Activated CD4-positive, alpha-beta T cell treated with anti-CD3 and anti-CD28 coated beads for 4 hours (primary cell): Measurements from ENCODE around the gene CCND3.

ENCODE experiments used
- DNase-seq, 2 donors: peaks; one replicate each; pipeline ENCODE4 v3.0.0-alpha.2; 2020

Gene CCND3

GRCh38 chr6:41941280-41942066 lies at the start of gene CCND3:
CCND3 (minus strand) TSS chr6:41941808; CDS start chr6:41941649, 159 bp downstream.
- peak; percentile 80 to 82 for DNase-seq

DNA sequence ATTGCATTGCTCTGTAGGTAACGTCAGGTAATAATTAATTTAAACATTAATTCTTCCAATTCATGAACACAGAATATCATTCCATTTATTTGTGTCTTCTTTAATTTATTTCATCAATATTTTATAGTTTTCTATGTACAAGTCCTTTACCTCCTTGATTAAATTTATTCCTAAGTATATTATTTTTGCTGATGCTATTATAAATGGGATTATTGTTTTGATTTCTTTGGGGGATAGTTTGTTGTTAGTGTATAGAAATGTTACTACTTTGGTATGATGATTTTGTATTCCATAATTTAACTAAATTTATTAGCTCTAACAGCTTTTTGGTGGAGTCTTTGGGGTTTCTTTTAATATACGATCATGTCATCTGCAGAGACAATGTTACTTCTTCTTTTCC lies 44.7 kb upstream of the CCND3 start:
- DNase-seq = no peak

- DNase-seq = no peak
These were observed 43.0 kb upstream of the CCND3 start for GRCh38 chr6:41984623-41985022.

DNA sequence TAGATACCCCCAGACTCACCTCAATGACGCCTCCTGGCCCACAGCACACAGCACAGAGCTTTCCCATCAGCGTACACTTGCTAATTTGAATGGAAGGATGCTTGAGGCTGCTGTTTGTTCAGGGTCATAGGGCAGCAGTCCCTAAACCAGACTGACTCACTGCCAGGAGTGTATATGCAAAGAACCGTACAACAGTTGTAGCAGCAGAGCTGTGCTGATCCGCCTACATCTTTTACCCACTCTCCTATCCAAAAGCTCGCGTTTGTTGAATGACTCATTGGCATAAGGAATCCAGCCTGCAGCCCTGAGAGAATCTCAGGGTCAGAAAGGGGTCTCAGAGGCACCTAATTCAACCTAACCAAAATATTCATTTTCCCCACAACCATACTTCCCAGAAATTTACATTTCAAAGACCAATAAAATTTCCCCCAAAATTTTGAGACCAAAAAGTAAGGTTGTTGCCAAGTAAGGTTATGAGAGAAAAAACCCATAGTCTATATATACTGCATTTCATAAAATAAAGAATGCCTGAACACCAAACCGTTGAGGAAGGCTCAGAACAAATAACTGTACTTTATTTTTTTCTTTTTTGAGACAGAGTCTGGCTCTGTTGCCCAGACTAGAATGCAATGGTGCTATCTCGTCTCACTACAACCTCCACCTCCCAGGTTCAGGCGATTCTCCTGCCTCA lies 35.3 kb upstream of the CCND3 start:
- peak; percentile 31 to 33 for DNase-seq

DNA sequence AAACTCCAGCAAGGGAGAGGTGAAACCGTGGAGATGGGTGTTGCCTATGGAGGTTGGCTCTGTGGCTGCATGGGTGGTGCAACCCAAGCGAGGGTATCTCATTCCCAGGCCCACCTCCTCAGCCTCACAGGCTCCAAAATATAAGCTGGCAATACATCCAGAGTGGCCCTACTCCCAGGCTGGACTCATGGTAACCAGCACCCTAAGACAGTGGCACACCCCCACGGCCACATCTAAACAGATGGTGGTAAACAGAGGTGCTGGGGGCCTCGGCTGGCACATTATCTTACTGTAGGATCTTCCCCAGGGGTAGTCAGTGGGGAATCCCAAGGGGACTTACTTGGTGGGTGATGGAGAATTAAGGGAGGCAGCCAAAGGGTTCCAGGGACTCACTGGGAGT lies 33.7 kb upstream of the CCND3 start:
- no peak for DNase-seq

- DNase-seq = no peak
These were observed 32.7 kb upstream of the CCND3 start for GRCh38 chr6:41974281-41974825.

- DNase-seq = no peak
These were observed 31.2 kb upstream of the CCND3 start for GRCh38 chr6:41972826-41973225.

DNA sequence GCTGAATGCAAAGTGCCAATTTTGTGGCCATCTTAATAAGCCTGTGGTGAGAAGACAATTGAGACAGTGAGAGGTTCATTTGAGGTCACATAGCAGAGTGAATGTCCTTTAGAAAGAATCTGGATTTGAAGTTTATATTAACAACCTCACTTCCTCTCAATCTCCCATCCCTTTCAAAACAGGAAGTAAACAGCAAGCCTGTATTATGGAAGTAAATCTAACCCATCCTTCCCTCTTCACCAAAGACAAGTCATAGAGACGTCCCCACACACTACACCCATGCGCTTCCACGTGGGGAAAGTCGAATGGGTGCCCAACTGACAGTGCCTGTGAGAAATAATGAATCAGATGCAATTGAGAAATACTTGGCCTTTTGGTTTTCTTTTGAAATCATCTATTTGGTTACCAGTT lies 28.8 kb upstream of the CCND3 start:
- DNase-seq = peak; percentile 52 to 57

- no peak for DNase-seq
These were observed 26.0 kb upstream of the CCND3 start for GRCh38 chr6:41967312-41968287.

DNA sequence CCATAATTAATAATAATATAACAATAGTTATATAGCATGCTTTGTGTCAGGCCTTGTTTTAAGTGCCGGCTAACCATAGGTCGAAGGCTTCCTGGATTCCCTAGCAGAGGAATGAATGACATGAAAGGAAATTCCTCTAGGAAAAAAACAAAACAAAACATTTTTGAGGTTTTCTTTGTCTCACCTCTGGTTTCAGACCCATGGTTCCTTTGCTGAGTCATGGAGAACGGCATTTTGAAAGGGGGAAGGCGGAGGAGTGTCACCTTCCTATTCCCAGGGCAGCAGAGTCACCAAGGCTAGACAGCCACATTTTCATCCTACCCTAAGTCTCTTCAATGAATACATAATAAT lies 25.3 kb upstream of the CCND3 start:
- no peak for DNase-seq

- DNase-seq = no peak
These were observed 24.8 kb upstream of the CCND3 start for GRCh38 chr6:41966214-41966920.

- no peak for DNase-seq
These were observed 24.0 kb upstream of the CCND3 start for GRCh38 chr6:41965429-41966213.

- DNase-seq = no peak
These were observed 22.7 kb upstream of the CCND3 start for GRCh38 chr6:41964201-41964887.

GRCh38 chr6:41963371-41963770 lies 21.8 kb upstream of the CCND3 start:
- no peak for DNase-seq

GRCh38 chr6:41960028-41960427 lies 18.4 kb upstream of the CCND3 start:
- DNase-seq = no peak

- DNase-seq = peak in 1 of 2 donors; percentile 22
These were observed 16.6 kb upstream of the CCND3 start for GRCh38 chr6:41958022-41958856.

DNA sequence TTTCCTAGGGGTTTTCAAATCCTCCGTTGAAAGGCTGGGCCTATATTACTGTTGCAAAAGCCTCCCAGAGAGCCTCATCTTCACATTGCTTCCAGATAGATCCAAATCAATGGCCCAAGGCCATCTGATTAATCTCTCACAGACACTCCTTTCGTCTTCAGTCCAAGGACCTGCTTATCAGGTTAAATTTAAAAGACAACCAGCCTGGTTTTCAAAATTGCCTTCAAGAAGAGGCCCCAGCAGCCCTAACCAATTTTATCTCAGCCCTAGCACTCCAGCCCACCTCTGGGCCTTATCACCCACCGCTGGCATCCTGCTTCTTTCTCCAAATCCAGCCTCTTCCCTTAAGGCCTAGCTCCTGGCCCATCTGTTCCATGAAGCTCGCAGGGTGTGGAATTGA lies 15.5 kb upstream of the CCND3 start:
- no peak for DNase-seq

DNA sequence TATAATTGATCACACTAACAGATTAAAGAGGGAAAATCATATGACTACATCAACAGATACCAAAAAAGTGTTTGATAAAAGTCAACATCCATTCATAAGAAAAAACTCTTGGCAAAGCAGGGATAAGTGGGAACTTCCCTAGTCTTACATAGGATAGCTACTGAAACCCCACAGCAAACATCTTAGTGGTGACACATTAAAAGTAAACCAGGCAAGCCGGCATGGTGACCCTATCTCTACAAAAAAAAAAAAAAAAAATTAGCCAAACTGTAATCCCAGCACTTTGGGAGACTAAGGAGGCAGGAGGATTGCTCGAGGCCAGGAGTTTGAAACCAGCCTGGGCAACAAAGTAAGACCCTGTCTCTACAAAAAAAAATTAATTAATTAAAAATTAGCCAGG lies 13.8 kb upstream of the CCND3 start:
- no peak for DNase-seq

DNA sequence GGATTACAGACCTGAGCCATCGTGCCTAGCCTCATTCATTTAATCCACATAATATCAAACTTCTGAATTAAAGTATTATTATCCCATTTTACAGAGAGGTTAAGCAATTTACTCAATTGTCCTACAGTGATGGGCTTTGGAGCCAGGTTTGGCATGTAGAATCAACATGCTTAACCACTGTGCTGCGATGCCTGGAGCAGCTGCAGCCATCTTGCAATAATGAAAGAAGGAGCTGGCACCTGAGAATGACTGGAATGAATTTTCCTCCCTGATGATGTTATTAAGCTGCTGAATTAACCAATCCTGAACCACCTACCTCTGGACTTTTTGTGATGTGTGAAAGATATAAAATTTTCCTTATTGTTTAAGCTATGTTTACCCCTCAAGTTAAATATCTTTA lies 13.1 kb upstream of the CCND3 start:
- no peak for DNase-seq
